ENCODE data around the gene C22orf42.
A peak's percentile ranks its signal among the peaks of the same experiment; 100 is the strongest.
"Not testable (repeated sequence)": the region's sequence is repeated elsewhere in the genome, so short reads cannot be mapped to it uniquely, and the experiment has no call there.

Gene C22orf42

GRCh38 chr22:32185821-32186220 is 26.7 kb upstream of the C22orf42 start:
- DNase-seq (ENCODE audit: low read depth in 2 of 3, low spot score in 2 of 3): no peak

DNA sequence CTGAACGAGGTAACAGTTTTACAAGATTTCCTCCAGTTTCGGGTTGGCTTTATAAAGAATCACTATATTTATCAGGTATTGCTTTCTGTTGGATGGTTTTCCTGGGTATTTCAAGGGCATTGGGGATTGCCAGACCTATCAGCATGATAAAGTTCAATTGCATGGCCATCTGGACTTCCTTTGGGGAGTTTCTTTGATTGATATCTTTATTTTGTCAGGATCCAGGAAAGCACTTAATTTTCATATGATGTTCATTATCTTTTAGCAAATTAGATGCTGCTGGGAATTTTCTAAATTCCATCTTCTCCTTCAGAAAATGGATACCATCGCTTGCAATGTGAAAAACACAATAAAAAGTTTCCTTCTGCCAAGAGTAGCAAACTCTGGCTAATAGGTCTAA is 24.5 kb upstream of the C22orf42 start:
- no peak for DNase-seq (ENCODE audit: low read depth in 2 of 3, low spot score in 2 of 3)

DNA sequence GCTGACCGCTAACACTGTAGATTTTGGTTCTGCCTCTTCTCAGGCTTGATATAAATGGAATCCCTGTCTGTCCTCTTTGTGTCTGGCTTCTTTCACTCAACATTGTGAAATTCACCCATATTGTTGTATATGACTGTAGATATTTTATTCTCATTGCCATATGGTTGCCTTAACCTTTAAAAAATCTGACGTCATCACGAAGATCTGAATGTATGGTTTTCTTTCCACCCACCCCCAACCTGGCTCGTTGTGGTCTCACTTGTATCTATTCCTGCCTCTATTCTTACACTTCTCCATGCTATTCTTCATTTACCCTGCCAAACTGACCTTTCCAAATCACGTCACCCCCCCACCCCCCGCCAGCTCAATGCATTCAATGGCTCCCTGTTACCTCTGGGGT is 21.9 kb upstream of the C22orf42 start:
- DNase-seq (ENCODE audit: low read depth in 2 of 3, low spot score in 2 of 3): no peak

GRCh38 chr22:32177221-32177765 is 18.2 kb upstream of the C22orf42 start:
- no peak for DNase-seq (ENCODE audit: low read depth in 2 of 3, low spot score in 2 of 3)

DNA sequence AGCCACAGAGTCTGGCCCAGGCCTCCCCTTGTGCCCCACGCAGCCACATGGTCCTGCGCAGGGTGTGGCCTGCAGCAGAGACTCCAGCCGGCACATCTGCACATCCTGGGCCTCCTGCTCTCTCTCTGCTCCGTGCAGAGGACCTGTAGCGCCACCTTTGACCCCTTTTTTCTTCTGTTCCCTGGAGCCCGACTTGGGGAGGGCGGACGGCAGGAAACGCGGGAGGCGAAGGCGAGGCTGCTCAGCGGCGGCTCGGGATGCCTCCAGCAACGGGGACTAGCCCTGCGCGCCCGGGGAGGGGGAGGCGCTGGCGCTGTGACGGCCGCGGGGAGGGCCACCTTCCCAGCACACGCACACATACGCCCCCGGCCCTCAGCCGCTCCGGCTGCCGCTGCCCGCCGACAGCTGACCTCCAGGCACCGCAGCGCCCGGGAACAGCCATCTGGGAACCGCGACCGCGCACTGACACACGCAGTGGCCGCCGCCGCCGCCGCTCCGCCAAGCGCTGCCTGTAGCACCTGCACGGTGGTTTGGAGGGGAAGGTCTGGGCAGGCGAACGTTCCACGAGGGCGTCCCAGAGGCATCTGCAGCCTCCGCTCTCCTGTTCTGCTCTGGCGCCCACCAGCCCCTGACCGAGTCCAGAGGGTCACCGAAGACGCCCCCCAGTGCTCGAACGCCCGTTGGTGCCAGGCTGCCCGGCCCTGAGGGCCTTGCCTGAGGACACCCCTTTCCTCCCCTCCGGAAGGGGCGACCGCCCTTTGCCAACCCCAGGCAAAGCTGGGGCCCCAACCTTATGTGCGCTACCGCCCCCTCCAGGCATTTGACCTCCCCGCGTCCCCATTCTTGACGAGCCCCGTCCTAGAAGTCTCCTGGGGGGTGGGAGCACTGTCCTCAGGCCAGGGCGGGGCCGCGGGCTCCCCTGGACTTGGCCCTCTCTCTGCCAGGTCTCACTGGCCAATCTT is 16.9 kb upstream of the C22orf42 start:
- no peak for DNase-seq (ENCODE audit: low read depth in 2 of 3, low spot score in 2 of 3)

DNA sequence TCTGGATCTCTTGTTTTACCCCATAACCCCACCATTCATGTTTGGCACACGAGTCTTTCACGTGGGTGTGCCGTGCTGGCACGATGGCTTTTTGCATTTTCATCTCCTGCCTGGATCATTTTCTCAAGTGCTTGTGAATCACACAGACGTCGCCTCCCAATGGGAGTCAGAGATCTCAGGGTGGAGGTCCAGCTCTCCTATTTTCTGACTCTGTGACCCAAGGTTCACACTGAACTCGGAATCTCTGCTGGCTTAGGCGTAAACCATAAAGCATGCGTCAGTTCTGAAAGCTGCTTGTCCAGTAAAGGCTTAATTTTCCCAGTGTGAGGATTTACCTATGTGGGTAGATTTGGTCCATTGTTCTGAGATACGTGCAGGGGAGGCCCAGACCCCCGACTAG is 16.0 kb upstream of the C22orf42 start:
- DNase-seq (ENCODE audit: low read depth in 2 of 3, low spot score in 2 of 3): no peak

- DNase-seq (ENCODE audit: low read depth in 2 of 3, low spot score in 2 of 3): no peak
Measured at GRCh38 chr22:32165681-32166080, 6.6 kb upstream of the C22orf42 start.

- DNase-seq (ENCODE audit: low read depth in 2 of 3, low spot score in 2 of 3): no peak
Measured at GRCh38 chr22:32164075-32164860, 5.2 kb upstream of the C22orf42 start.

GRCh38 chr22:32160411-32160810 is 1.3 kb upstream of the C22orf42 start:
- not testable (repeated sequence) for DNase-seq (ENCODE audit: low read depth in 2 of 3, low spot score in 2 of 3)

- DNase-seq (ENCODE audit: low read depth in 2 of 3, low spot score in 2 of 3): not testable (repeated sequence)
Measured at GRCh38 chr22:32157632-32158031, 1.5 kb downstream of the C22orf42 start.

DNA sequence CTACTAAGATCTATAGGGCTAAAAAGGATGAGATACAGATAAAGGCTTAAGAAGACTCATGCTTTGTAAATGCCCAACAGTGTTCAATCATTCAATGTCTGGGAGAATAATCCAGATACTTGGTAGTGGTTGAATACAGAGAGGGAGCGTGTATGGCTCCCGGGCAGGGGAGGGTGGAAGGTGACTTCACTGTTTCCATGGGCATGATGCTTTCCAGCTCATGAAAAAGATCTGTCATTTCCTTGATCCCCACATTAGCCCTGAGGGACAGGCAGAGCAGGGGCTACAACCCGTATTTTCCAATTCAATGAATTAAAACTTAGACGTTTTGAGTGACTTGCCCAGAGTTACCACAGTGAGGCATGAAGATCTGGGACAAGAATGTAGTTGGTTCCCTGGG is 4.4 kb downstream of the C22orf42 start:
- DNase-seq (ENCODE audit: low read depth in 2 of 3, low spot score in 2 of 3): not testable (repeated sequence)

- not testable (repeated sequence) for DNase-seq (ENCODE audit: low read depth in 2 of 3, low spot score in 2 of 3)
Measured at GRCh38 chr22:32151641-32152040, 7.5 kb downstream of the C22orf42 start.

GRCh38 chr22:32150647-32151046 is 8.5 kb downstream of the C22orf42 start:
- DNase-seq (ENCODE audit: low read depth in 2 of 3, low spot score in 2 of 3): not testable (repeated sequence)

GRCh38 chr22:32148372-32148771 is 10.7 kb downstream of the C22orf42 start:
- DNase-seq (ENCODE audit: low read depth in 2 of 3, low spot score in 2 of 3): not testable (repeated sequence)

GRCh38 chr22:32147128-32147527 is 12.0 kb downstream of the C22orf42 start:
- not testable (repeated sequence) for DNase-seq (ENCODE audit: low read depth in 2 of 3, low spot score in 2 of 3)

GRCh38 chr22:32144496-32145274 is 14.4 kb downstream of the C22orf42 start:
- no peak for DNase-seq (ENCODE audit: low read depth in 2 of 3, low spot score in 2 of 3)

DNA sequence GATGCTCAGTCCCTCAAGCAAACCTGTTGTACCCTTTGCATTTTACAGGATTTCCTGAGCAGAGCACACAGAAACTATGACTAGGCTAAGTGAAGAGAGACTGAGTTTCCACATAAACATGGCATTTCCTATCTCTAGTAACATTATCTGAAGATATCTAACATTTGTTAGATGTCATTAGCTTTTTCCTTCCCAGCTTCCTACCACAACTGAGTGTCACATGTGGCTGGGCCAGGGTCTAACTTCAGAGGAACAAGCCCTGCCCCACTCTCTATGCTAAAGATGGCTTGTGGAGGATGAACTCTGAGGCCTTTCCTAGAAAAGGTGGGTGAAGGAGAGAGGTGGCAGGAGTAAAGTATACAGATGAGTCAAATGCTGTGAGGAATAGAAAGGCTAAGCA is 16.5 kb downstream of the C22orf42 start:
- peak in 1 of 3 experiments; percentile 12 for DNase-seq (ENCODE audit: low read depth in 2 of 3, low spot score in 2 of 3)

DNA sequence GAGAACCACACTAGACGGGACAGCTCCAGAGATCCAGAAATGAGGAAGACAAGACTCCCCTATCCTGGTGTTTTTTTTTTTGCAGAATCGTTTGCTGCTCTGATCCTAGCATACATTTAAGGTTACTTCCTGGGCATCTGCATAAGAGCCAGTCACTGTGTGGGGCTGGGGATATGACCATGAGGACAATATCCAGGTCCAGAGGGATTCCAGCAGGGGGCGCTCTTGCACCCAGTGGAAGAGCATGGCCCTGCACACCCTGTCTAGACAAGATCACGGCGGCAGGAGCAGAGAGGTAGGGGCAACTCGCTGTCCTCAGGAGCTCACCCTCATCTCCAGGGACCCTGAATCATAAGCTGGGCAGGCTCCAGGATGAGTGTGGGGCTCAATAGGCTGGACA is 18.4 kb downstream of the C22orf42 start:
- not testable (repeated sequence) for DNase-seq (ENCODE audit: low read depth in 2 of 3, low spot score in 2 of 3)

DNA sequence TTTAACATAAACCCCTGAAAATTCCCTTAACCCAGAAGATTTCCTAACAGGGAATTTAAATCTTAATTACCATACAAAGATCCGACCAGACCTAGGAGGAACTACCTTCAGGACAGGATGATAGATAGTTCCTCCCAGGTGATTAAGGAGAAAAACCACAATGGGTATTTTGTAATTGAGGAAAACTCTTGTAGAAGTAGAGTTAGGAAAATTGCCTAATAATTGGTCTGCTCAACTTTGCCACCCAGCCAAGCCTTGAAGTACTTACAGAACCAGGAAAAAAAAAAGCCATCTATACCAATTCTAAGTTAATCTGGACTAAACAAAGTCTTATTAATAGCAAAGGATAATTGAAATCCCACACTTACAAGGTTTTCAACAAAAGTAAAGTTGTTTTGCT is 20.5 kb downstream of the C22orf42 start:
- not testable (repeated sequence) for DNase-seq (ENCODE audit: low read depth in 2 of 3, low spot score in 2 of 3)

DNA sequence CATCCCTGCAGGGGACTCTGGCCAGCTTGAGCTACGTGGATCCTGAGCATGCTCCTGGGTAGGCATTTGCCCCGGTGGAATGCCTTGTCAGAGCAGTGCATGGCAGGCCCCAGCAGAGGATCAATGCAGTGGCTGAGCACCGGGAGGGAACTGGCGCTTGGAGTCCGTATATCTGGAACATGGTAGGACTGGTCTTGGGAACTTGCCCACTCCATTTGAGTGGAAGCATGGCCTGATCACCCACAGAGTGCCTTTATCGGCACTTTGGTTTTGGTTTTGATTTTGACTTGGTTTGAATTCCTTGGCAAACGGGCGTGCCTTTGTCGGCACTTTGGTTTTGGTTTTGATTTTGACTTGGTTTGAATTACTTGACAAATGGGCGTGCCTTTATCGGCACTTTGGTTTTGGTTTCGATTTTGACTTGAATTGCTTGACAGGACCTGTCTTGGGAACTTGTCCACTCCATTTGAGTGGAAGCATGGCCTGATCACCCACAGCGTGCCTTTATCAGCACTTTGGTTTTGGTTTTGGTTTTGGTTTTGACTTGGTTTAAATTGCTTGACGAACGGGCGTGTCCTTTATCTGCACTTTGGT is 21.3 kb downstream of the C22orf42 start:
- peak in 1 of 3 experiments; percentile 15 for DNase-seq (ENCODE audit: low read depth in 2 of 3, low spot score in 2 of 3)
